ENCODE results near the gene FSTL1. TPM values are rescaled to one million over a fixed set of nuclear protein-coding genes. Genes with fewer than 3 reads are reported as not detected.

Gene FSTL1, protein sequence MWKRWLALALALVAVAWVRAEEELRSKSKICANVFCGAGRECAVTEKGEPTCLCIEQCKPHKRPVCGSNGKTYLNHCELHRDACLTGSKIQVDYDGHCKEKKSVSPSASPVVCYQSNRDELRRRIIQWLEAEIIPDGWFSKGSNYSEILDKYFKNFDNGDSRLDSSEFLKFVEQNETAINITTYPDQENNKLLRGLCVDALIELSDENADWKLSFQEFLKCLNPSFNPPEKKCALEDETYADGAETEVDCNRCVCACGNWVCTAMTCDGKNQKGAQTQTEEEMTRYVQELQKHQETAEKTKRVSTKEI
- 140 TPM for total RNA-seq
- long read RNA-seq, full-length matches to known transcripts: 82 of 118 reads
- long read RNA-seq, partial matches to known transcripts: 18 of 118 reads
- long read RNA-seq, other reads (novel, unspliced or antisense): 18 of 118 reads

DNA sequence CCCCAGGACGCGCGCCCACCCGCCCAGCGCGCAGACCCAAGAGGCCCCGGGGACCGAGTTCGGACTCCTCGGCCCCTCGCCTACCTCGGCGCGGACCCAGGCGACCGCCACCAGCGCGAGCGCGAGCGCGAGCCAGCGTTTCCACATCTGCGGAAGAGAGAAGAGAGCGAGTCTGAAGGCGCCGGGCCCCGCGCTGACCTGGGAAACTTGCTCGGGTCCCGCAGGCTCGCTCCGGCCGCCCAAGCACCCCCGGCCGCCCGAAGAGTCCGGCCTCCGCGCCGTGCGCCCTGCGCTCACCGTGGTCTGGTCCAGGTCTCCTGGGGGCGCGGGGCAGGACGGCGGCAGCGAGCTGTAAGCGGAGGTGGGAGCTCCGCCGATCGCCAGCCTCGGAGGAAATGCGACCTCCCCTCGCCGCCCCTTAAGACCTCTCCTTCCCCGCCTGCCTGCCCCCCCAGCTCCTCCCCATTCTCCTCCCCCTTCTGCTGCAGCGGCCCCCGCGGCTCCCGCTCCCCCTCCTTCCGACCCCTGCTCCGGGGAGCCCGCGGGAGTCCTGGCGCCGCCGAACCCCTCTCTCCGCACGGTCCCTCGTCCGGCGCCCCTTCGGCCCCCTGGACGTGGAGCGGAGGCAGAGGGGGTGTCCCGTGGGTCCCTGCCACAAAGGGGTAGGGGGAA lies at the start of gene FSTL1:
FSTL1 (minus strand) TSS at position 393 of the 672 bp plus-strand sequence; CDS start at position 147, 246 bp downstream.
- DNase-seq (ENCODE audit: low spot score): peak; percentile 82
- intact Hi-C loops (cut with DNase I): loop anchor here (5.0 kb wide), 1 partner anchor 47 kb away; no protein-coding TSS in a partner anchor

DNA sequence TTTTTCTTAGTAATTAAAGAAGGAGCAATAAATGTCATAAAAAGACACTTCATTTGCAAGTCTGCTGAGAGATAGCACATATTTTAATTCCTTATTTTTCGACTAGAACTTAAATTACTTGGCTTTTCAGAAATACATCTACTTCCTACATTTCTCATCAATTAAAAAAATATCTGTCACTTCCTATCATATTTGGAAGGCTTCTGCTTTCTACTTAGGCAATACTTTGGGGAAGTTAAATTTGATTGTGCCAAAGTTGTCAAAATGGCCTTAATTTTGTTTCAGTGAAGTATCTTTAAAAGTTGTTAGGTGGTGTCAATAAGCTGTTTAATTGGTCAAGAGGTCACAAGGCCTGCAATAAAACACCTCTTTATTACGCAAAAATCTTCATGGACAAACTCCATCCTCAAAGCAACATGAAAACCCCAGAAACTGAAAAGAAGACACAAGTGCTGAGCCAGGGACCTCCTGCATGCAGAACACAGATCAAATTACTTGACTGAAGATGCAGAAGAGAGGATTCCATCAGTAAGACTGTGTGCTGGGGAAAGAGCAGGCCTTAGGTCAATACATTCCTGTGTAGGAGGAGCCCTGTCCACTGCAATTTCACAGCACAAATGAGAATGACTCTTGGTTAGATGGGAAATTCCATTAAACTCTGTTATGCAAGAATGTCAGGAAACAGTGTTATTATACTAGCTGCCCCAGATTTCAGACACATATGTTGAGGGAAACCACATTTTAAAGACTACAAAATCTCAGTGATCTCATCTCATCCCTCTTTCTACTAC lies 48.0 kb upstream of the FSTL1 start:
- no peak for DNase-seq (ENCODE audit: low spot score)
- intact Hi-C loops (cut with DNase I): loop anchor here (5.0 kb wide), 1 partner anchor 46 kb away; the partner anchor contains the start of gene FSTL1

DNA sequence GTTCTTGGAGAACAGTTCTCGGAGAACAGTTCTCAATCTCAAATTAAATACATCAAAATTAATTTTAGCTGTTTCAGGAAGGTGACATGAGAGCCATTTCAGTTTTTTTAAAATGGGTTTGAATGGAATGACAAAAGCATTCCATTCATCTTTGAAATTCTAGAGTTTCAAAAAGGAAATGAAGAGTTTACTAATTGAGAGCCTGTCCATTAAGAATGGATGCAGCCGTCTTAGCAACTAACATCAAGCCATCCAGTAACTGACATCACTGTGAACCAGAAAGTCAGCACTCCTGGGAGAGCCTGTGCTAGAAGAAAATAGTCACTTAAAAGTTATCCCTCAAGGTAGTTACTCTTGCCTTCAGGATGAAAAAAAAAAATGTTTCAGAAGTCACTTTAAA lies 47.0 kb upstream of the FSTL1 start:
- DNase-seq (ENCODE audit: low spot score): no peak
- intact Hi-C loops (cut with DNase I): loop anchor here (5.0 kb wide), 1 partner anchor 46 kb away; the partner anchor contains the start of gene FSTL1

DNA sequence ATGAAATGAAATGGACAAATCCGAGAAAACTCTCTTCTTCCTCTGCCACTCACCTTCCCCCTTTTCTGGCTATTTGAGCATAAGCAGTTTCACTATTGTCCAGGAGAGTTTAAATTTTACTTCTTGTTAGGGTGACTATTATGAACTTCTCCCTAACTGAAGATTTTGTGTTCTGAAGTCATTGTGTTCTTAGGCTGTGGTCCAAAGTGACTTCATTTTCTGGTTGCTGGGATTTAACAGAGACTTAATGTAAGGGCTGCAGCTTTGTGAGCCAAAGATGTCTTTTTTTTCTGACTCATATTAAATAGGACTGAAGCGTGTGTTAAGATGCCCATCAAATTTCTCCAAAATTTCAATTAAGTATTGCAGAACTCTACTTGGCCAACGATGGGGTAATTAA lies 46.5 kb upstream of the FSTL1 start:
- intact Hi-C loops (cut with DNase I): loop anchor here (5.0 kb wide), 1 partner anchor 45 kb away; the partner anchor contains the start of gene FSTL1
- DNase-seq (ENCODE audit: low spot score): no peak

DNA sequence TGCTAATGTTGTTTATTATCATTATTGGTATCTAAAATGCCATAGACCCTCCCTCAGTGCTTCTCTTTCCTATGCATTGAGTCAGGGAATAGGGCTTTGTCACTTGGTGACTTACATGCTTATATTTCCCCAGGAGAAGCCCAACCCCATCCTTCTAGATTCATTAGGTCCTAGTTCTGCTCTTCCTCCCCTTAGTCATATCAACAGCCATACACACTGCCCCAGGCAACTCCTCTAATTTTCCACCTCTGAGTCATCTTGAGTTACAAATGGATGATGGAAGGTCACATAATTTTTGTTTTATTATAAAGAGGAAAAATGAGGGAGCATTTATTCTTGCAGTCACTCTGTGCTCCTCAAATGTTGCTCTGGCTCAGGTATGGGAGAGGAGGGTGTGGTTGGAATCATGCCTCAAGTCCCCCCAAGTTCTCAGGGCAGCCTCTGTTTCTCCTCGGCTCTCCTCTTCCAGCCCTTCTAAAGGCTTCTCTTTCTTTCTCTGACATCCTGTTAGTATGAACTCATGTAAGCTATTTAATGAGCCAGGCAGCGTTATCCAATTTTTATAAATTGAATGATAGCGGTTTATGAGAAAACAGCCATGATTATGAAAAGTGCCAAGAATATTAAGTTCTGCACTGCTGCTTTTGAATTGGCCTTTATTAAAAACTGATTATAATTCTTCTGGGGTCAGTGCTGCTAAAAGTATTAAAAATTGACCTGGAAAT lies 45.6 kb upstream of the FSTL1 start:
- intact Hi-C loops (cut with DNase I): loop anchor here (5.0 kb wide), 1 partner anchor 44 kb away; the partner anchor contains the start of gene FSTL1

DNA sequence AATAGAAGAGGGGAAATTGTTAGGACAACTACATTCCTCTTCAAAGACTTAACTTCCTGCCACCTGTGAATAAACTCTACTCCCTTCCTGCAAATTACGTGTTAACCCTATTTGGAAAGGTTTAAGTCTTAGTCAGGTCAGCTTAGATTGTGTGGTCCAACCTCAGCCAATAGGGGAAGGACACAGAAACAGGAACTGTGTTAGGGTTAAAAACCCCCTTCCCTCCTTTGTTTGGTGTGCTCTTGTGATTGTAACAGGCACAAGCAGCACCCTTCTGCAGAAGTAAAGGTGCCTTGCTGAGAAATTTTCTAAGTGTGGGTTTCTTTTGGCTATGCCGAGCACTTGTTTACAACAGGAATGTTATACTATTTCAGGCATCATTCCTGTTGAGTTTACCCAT lies 45.0 kb upstream of the FSTL1 start:
- no peak for DNase-seq (ENCODE audit: low spot score)
- intact Hi-C loops (cut with DNase I): loop anchor here (5.0 kb wide), 1 partner anchor 44 kb away; the partner anchor contains the start of gene FSTL1

More for the DNA sequence above, 45.6 kb upstream of the FSTL1 start:
- no peak for DNase-seq (ENCODE audit: low spot score)

DNA sequence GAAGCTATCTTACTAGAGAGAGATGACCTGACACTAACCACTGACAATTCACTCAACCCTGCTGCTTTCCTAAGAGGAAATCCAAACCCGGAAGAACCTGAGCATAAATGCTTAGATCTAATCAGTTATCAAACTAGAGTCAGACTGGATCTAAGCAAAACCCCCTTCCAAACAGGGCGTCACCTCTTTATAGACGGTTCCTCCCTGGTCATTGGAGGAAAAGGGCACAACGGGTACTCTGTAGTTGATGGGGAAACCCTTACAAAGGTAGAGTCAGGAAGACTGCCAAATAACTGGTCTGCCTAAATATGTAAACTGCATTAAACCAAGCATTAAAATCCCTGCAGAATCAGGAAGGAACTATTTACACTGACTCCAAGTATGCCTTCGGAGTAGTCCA lies 41.3 kb upstream of the FSTL1 start:
- no peak for DNase-seq (ENCODE audit: low spot score)
- intact Hi-C loops (cut with DNase I): no loop called here

DNA sequence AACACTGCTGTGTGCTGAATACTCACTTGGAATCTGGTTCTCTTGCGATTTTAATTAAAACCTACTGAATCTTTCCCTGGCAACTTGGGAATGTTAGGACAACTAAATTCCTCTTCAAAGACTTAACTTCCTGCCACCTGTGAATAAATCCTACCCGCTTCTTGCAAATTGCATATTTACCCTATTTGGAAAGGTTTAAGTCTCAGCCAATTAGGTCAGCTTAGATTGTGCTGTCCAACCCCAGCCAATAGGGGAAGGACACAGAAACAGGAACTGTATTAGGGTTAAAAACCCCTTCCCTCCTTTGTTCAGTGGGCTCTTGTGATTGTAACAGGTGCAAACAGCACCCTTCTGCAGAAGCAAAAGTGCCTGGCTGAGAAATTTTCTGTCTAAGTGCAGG lies 38.6 kb upstream of the FSTL1 start:
- intact Hi-C loops (cut with DNase I): no loop called here
- DNase-seq (ENCODE audit: low spot score): no peak

DNA sequence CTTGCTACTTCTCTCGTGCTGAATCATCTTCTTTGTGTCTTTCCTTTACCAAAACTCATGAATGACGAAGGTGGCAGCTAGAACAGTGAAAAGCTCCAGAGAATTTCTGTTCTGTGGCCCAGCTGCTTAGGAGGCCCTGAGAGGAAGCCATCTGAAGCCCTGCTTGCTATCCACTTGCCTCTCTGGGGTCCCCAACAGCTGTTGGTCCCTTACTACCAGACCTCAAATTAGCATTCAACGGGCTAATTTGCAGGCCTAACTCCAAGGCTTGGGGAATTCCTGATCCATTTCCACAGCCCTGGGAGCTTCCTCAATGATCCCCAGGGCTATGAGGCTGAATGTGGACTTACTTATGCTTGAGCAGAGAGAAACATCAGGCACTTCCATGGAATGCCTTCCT lies 37.5 kb upstream of the FSTL1 start:
- no peak for DNase-seq (ENCODE audit: low spot score)
- intact Hi-C loops (cut with DNase I): no loop called here

DNA sequence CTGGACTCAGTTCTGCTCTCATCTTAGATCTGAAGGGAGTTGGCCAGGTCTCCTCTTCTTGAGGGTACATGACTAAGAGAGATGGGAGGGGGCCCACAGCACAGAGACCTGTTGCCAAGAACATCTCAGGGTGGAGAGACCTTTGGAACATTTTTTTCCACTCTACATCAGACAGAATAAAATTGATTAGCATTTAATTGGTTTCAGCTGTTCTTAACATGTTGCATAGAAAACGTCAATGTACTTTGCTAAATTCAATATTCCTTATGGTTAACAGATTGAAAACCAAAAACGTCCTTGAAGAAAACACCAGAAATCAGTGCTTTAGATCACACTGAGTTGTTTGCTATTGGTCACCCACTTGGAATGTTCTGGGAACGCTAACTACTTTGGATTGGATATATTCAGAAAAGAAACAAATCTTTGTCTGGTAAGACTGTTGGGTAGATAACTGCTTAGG lies 36.4 kb upstream of the FSTL1 start:
- intact Hi-C loops (cut with DNase I): no loop called here
- no peak for DNase-seq (ENCODE audit: low spot score)

DNA sequence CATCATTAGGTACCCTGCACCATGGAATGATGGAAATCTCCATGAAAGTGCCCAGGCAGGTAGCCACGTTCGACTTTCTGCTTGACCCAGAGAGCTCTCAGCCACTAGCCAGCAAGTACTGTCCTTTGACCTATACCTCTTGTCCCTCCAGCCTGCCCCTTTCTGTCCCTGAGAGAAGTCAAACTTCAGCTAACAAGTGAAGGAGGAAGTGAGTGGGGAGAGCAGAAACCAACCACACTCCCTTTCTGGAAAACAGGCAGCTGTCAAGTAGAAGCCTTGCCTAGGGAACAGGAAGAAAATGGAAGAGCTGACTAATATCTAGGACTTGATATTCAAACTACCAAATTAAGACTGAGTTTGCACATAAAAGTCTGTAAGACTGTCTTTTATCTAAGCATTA lies 30.3 kb upstream of the FSTL1 start:
- intact Hi-C loops (cut with DNase I): no loop called here
- no peak for DNase-seq (ENCODE audit: low spot score)

DNA sequence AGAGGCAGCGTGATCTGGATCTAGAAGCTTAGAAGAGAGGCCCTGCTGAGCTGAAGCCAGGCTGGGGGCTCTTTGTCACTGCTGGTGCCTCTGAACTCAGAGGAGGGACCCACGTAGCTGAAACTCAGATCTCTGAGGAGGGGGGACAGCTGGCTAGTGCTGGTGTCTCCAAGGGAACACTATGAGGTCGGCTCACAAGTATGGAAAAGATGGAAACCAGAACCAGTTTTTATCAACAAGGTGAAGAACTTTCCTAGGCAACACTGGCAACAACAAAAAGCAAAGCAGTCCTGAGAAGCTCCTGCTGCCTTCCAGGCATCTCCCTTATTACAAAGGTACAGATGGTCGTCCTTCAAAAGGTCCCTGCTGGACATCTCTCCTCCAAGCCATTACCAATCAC lies 27.0 kb upstream of the FSTL1 start:
- no peak for DNase-seq (ENCODE audit: low spot score)
- intact Hi-C loops (cut with DNase I): no loop called here

DNA sequence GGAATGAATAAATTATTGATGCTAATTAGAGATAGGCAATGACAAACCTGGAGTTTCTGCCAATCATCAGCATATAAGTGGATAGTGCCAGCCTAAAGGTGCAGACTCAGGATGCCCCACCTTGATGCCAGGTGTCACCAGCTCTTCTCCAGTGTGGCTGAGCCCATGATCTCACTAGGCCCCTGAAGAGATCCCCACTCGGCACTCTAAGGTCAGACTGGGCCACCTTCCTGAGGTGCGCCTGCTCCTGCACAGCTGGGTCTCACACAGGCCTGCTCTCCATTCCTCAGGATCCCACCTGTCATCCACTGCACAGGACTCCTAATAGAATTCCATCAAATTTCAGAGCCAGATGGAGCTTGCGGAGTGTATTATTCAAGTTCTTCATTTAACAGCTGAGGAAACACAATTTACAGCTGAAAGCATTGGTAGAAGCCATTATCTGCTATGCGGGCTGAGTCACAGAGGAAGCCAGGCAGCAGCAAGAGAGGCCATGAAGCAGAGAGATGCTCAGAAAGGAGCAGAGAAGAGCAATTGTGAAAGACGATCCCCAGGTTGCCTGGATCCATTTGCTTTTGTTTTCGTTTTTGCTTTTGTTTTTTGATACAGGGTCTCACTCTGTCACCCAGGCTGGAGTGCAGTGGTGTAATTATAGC lies 25.1 kb upstream of the FSTL1 start:
- intact Hi-C loops (cut with DNase I): no loop called here
- DNase-seq (ENCODE audit: low spot score): no peak

DNA sequence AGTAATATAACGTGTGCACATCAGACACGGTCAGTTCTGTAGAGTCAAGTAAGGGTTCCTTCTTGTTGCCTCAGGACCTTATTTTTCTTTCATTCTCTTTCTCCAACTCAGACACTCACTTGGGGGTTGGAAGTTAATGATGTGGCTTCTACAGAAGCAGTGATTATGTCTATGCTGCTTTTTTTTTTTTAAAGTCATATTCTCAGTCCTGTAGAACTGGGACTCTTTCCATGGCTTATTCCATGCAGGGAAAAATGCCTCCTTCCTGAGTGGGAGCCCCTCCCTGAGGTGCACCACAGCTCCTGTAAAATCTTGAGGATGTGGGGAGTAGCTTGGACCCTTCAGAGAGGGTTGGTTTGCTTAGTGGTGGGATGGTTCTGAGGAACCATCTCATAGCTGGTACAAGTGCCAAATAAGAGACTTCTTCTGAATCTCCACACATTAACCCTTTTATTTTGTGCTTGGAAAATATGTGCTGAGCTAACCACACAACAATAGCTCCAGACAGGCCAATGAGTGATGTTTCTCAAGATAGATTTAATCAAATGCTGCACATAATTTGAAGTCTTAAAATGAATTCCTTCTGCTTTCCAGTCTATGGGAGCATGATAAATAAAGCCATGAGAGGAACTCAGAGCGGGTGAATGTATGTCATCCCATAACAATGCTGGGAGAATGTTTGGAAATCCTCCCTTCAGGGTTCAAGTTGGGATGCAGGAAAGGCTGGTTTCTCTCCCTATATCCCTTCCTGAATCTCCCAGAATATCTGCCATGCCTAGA lies 23.3 kb upstream of the FSTL1 start:
- intact Hi-C loops (cut with DNase I): loop anchor here (5.0 kb wide), 2 partner anchors 33 to 83 kb away; no protein-coding TSS in a partner anchor
- no peak for DNase-seq (ENCODE audit: low spot score)

DNA sequence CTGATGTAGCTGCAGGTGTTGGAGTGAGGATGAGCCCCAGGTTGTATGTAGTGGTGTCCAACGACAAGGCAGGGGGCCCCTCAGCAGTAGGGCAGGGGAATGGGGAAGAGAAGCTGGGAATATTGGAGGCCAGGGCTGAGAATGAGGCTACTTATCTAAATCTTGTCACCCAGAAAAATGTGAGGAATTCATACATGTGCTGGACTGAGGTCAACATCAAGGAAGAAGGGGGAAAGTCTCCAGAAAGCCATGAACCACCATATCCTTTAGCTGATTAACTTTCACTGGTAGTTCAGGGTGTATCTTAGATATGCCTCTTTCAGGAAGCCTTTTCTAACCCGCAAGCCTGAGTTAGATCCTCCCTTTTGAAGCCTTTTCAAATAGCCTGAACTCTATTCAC lies 22.6 kb upstream of the FSTL1 start:
- no peak for DNase-seq (ENCODE audit: low spot score)
- intact Hi-C loops (cut with DNase I): loop anchor here (5.0 kb wide), 2 partner anchors 34 to 84 kb away; no protein-coding TSS in a partner anchor

DNA sequence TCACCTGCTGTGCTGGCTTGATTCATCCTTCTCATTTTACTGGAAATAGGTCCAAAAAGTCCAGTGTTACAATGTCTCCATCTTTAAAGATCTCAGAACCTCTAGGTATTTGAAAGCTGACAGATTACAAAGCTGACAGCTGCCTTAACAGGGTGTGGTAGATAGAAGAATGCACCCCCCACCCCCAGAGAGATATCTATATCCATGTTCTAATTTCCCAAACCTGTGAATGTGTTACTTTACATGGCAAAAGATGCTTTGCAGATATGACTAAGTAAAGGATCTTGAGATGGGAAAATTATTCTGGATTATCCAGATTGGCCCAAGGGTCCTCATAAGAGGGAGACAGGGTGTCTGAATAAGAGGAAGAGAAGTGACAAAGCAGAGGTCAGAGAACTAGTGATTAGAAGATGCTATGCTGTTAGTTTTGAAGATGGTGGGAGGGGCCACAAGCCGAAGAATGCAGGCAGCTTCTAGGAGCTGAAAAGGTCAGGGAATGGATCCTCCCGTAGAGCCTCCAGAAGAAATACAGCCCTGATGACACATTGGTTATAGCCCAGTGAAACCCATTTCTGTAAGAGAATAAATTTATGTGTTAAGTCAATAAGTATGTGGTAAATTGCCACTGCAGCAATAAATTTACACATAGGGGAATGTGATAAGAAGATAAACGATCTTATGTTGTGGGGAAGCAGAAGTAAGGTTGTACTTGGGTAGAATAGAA lies 21.5 kb upstream of the FSTL1 start:
- no peak for DNase-seq (ENCODE audit: low spot score)
- intact Hi-C loops (cut with DNase I): loop anchor here (5.0 kb wide), 2 partner anchors 35 to 85 kb away; no protein-coding TSS in a partner anchor

DNA sequence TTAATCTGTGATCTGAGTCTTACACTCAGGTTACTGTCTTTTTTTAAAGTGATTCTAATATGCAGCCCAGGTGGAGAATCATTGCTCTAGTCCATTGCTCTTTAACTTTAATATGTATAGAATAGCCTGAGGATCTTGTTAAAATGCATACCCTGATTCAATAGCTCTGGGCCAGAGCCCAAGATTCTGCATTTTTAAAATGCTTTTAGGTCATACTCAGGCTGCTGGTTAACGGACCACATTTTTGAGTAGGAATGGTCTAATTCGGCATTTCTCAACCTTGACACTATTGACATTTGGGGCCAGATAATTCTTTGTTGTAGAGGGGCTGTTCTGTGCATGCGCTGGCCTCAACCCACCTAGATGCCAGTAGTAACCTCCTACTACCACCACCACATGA lies 20.9 kb upstream of the FSTL1 start:
- no peak for DNase-seq (ENCODE audit: low spot score)
- intact Hi-C loops (cut with DNase I): loop anchor here (2.0 to 5.0 kb wide), 3 partner anchors 36 to 86 kb away; no protein-coding TSS in a partner anchor

Measured in cardiac septum (tissue), 1 donor.